Endothelial cell of umbilical vein (primary cell): Measurements from ENCODE around the gene SLC22A17. TPM values are rescaled to one million over a fixed set of nuclear protein-coding genes. Genes with fewer than 3 reads are reported as not detected.

Experiments used
- BruUV-seq: library from RNA; stranded (reverse); fragments of 400-500 nt; replicated peaks from 2 replicates; lab custom pipeline; 2021; lab: Mats Ljungman, UMichigan
- CTCF ChIA-PET: fragments of 300-600, 350-600 bp; sonication (Branson Sonifier 250); formaldehyde crosslinking; loops from one replicate; lab custom pipeline; 2021; ENCODE audit warnings: antibody characterized with exemption, inconsistent platforms; lab: Charles Lee
- POLR2A ChIA-PET: fragments of 300-600, 350-600 bp; sonication (Branson Sonifier 250); formaldehyde crosslinking; loops from one replicate; lab custom pipeline; 2021; ENCODE audit warnings: antibody characterized with exemption, inconsistent platforms; lab: Charles Lee
- DNase-seq: peaks from one replicate; pipeline ENCODE4 v3.0.0-alpha.2; 2011; ENCODE audit warnings: low read depth, low spot score
- FAIRE-seq: peaks from 2 replicates; lab custom pipeline; 2011; peaks lifted over from hg19 to GRCh38; lab: Jason Lieb, UNC
- H2AFZ ChIP-seq: 2 replicates; pipeline ENCODE4 v1.6.0; 2012; ENCODE audit warnings: low read depth, low read length, control low read depth, inconsistent platforms
- H3K27ac ChIP-seq: 2 replicates; pipeline ENCODE4 v1.5.1; 2011; ENCODE audit warnings: low read depth, mild to moderate bottlenecking, control low read depth, low read length, moderate library complexity; ENCODE audit not compliant: insufficient read depth
- H3K27me3 ChIP-seq, 2 experiments: 2 replicates each; pipeline versions ENCODE4 v1.6.0 to v1.6.1; 2011; ENCODE audit warnings: low read length in 2 of 2, mixed read lengths in 1 of 2; ENCODE audit not compliant: control insufficient read depth in 2 of 2, insufficient read depth in 2 of 2
- H3K36me3 ChIP-seq, 2 experiments: 2 replicates in 1 of 2; 3 replicates in 1 of 2; pipeline ENCODE4 v1.5.1; 2011; ENCODE audit warnings: low read length in 2 of 2, mild to moderate bottlenecking in 1 of 2, moderate library complexity in 1 of 2; ENCODE audit not compliant: control insufficient read depth in 2 of 2, insufficient read depth in 2 of 2; ENCODE audit errors: extremely low read depth in 1 of 2
- H3K4me1 ChIP-seq: 3 replicates; pipeline ENCODE4 v1.5.1; 2011; ENCODE audit warnings: mild to moderate bottlenecking, low read length; ENCODE audit not compliant: control insufficient read depth, insufficient read depth; ENCODE audit errors: extremely low read depth
- H3K4me2 ChIP-seq: 2 replicates; pipeline ENCODE4 v1.6.1; 2011; ENCODE audit warnings: low read length, control low read depth, mixed read lengths; ENCODE audit not compliant: insufficient read depth
- H3K4me3 ChIP-seq, 3 experiments: fragments of 200-600 bp in 1 of 3; sonication (generic), shearing (Covaris generic) in 1 of 3; replicated peaks in 1 of 3; 2 replicates each; pipeline ENCODE4 v1.5.1; 2011 to 2016; ENCODE audit warnings: control low read depth in 3 of 3, low read length in 3 of 3, mild to moderate bottlenecking in 2 of 3, inconsistent platforms in 1 of 3, low read depth in 1 of 3, moderate library complexity in 1 of 3; ENCODE audit not compliant: insufficient read depth in 1 of 3
- H3K79me2 ChIP-seq: 2 replicates; pipeline ENCODE4 v1.6.0; 2012; ENCODE audit warnings: low read length, inconsistent platforms; ENCODE audit not compliant: control insufficient read depth, insufficient read depth
- H3K9ac ChIP-seq: replicated peaks from 2 replicates; pipeline ENCODE3; 2011; ENCODE audit warnings: low read length, control low read depth; ENCODE audit not compliant: insufficient read depth; ENCODE audit errors: extremely low read depth
- H3K9me1 ChIP-seq: replicated peaks from 3 replicates; pipeline ENCODE4 v1.6.0; 2011; ENCODE audit warnings: mild to moderate bottlenecking, low read length; ENCODE audit not compliant: control insufficient read depth, insufficient read depth; ENCODE audit errors: extremely low read depth
- H3K9me3 ChIP-seq: replicated peaks from 2 replicates; pipeline ENCODE4 v1.5.1; 2012; ENCODE audit warnings: low read length, inconsistent platforms; ENCODE audit not compliant: control insufficient read depth, insufficient read depth
- H4K20me1 ChIP-seq: replicated peaks from 2 replicates; pipeline ENCODE3; 2011; ENCODE audit warnings: mild to moderate bottlenecking, low read length; ENCODE audit not compliant: control insufficient read depth, insufficient read depth; ENCODE audit errors: extremely low read depth
- GATA2 ChIP-seq: IDR thresholded peaks from 2 replicates; pipeline ENCODE4 v1.7.0; 2011; ENCODE audit warnings: low read depth, mild to moderate bottlenecking, moderate library complexity, mixed read lengths, low read length; ENCODE audit not compliant: insufficient read length, insufficient read depth
- dilution Hi-C: fragments of 300-500 bp; cut with MboI; formaldehyde crosslinking; loops from one replicate; pipeline ENCODE4 v1.15.0; 2019; ENCODE audit warnings: low sequenced_read_pairs; ENCODE audit not compliant: extremely low pct_ligation_motif_present
- intact Hi-C: fragments of 100-400 bp; cut with micrococcal nuclease; formaldehyde crosslinking; loops from one replicate; pipeline ENCODE4 v1.10.0; 2022
- polyA plus RNA-seq, 4 experiments: library from polyadenylated mRNA; depleted of rRNA in 3 of 4; stranded (reverse) in 3 of 4; unstranded in 1 of 4; fragments of >200 nt; gene quantifications; 2 replicates each; pipeline versions ENCODE4 v1.2.1 to v1.2.3, GENCODE V29; 2011 to 2012; ENCODE audit warnings: missing spikeins in 1 of 4
- total RNA-seq: library from RNA; stranded (reverse); gene quantifications from 2 replicates; pipeline ENCODE4 v1.2.3, GENCODE V29; 2021

The SLC22A17 gene
- total and polyA plus RNA-seq, 2 donors (not counting 3 experiments of a cell fraction or from before 2014, with no cell fraction given) = 2.9 to 4.6 TPM

DNA sequence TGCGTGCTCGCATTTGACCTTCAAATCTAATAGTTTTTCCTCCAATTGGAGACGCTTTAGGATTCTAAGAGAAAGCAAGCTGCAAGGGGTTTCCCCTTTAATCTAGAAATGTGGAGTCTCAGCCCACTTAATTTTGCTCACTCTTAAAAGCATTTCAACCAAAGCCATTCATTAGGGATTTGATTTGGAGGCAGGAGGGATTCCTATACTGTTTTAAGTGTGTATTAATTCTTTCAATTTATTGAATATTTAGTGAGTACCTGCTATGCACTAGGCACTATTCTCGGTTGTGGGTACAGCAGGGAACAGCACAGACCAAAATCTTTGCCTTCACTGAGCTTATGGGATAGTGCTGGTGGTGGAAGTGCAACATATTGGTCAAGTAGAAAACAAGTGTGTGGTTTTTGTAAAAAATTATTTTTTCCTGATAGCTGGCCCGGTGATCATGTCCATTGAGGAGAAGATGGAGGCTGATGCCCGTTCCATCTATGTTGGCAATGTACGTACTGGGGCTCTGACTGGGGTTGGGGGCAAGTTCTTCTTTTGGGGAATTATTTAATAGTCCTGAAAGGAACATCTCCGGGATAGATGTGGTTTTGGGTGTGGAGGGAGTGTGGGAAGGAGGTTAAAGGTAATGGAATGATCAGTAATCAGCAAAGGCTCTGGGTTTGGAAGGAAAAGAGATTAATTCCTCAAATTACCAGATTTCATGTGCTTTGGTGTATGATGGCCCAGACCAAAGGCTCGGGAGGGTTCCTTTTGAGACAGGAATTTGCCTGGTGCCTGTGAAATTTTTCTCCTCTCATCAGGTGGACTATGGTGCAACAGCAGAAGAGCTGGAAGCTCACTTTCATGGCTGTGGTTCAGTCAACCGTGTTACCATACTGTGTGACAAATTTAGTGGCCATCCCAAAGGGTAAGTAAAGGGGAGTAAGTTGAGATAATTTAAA is 29.8 kb downstream of the SLC22A17 start:
- peak overlapping the region; percentile 77 for H3K27ac ChIP-seq
- ChIA-PET POLR2A (interaction anchor here (2.0 kb wide), 1 partner anchor 21 kb away, joined by 13 read pairs; no protein-coding TSS in a partner anchor), CTCF (interaction anchor here (2.6 to 5.0 kb wide), 5 partner anchors 16 to 203 kb away, joined by 15 to 48 read pairs (median 20); partner anchors contain the start of genes BCL2L2 and PPP1R3E)
- TF ChIP-seq GATA2 = no peak
- peak overlapping the region; percentile 90 to 97 (median 95) for H3K4me3 ChIP-seq
- no peak for DNase-seq
- intact Hi-C loops (no loop called here), dilution Hi-C loops (no loop called here)
- no peaks in the 10 kb centered on the region for H4K20me1 ChIP-seq
- no peaks in the 10 kb centered on the region for H3K9me1 ChIP-seq
- TSS peak; percentile 23 for BruUV-seq
- no peaks in the 10 kb centered on the region for H3K27me3 ChIP-seq
- H3K36me3 ChIP-seq = peaks cover 12 to 15% of the 10 kb centered on the region in 2 experiments
- H2AFZ ChIP-seq = no peak overlapping the region
- H3K79me2 ChIP-seq = peaks cover 25% of the 10 kb centered on the region
- peak overlapping the region; percentile 96 for H3K9ac ChIP-seq
- H3K9me3 ChIP-seq = no peaks in the 10 kb centered on the region
- peaks cover 16% of the 10 kb centered on the region for H3K4me1 ChIP-seq
- H3K4me2 ChIP-seq = peak overlapping the region; percentile 64
- no peak for FAIRE-seq
